OCI-LY7 (cell line): Measurements from ENCODE around the gene TAF4. TPM values are rescaled to one million over a fixed set of nuclear protein-coding genes. Genes with fewer than 3 reads are reported as not detected.

Experiments
- BruUV-seq: library from RNA; stranded (reverse); fragments of 400-500 nt; replicated peaks from 2 replicates; lab custom pipeline; 2021; lab: Mats Ljungman, UMichigan
- CTCF ChIA-PET: fragments of 300-600 bp; sonication (Branson Sonifier 250); formaldehyde crosslinking; loops from one replicate; lab custom pipeline; 2022; ENCODE audit warnings: antibody characterized with exemption; ENCODE audit not compliant: unreplicated experiment; lab: Charles Lee
- POLR2A ChIA-PET: fragments of 300-600 bp; sonication (Branson Sonifier 250); formaldehyde crosslinking; loops from one replicate; lab custom pipeline; 2022; ENCODE audit warnings: antibody characterized with exemption; lab: Charles Lee
- DNase-seq: peaks from one replicate; pipeline ENCODE4 v3.0.0-alpha.2; 2015; ENCODE audit warnings: low spot score
- H2AFZ ChIP-seq: fragments of 200-600 bp; sonication (generic), shearing (Covaris generic); 2 replicates; pipeline ENCODE4 v1.6.1; 2014; ENCODE audit warnings: mild to moderate bottlenecking, antibody characterized with exemption, low read length, moderate library complexity
- H3K27ac ChIP-seq: fragments of 200-600 bp; sonication (generic); 2 replicates; pipeline ENCODE4 v1.5.1; 2014; ENCODE audit warnings: mixed run types, low read depth, mild to moderate bottlenecking, moderate library complexity, low read length, inconsistent platforms; ENCODE audit not compliant: poor library complexity, severe bottlenecking
- H3K36me3 ChIP-seq: fragments of 200-600 bp; sonication (generic); 2 replicates; pipeline ENCODE4 v1.6.1; 2014; ENCODE audit warnings: mild to moderate bottlenecking, antibody characterized with exemption, low read length, moderate library complexity, mixed read lengths; ENCODE audit not compliant: insufficient read depth
- H3K4me1 ChIP-seq: fragments of 200-600 bp; sonication (generic); 2 replicates; pipeline ENCODE4 v1.5.1; 2014; ENCODE audit warnings: mild to moderate bottlenecking, low read length; ENCODE audit not compliant: insufficient read depth, poor library complexity, severe bottlenecking
- H3K4me2 ChIP-seq: fragments of 200-600 bp; sonication (generic); 2 replicates; pipeline ENCODE4 v1.6.1; 2014; ENCODE audit warnings: mild to moderate bottlenecking, low read length
- H3K4me3 ChIP-seq: fragments of 200-600 bp; sonication (generic); 2 replicates; pipeline ENCODE4 v1.5.1; 2014; ENCODE audit warnings: mild to moderate bottlenecking, low read depth, low read length; ENCODE audit not compliant: poor library complexity, severe bottlenecking
- H3K79me2 ChIP-seq: fragments of 200-600 bp; sonication (generic); 2 replicates; pipeline ENCODE4 v1.6.1; 2016; ENCODE audit warnings: low read depth, mild to moderate bottlenecking, low read length, moderate library complexity, mixed read lengths; ENCODE audit not compliant: insufficient read depth
- H3K9me2 ChIP-seq: fragments of 200-600 bp; sonication (generic); 2 replicates; pipeline ENCODE4 v1.6.1; 2016; ENCODE audit warnings: mild to moderate bottlenecking, low read length, mixed read lengths; ENCODE audit not compliant: insufficient read depth
- H3K9me3 ChIP-seq: fragments of 200-600 bp; sonication (generic); 2 replicates; pipeline ENCODE4 v1.6.1; 2014; ENCODE audit warnings: mild to moderate bottlenecking, mixed run types, low read length, mixed read lengths
- H4K20me1 ChIP-seq: fragments of 200-600 bp; sonication (generic); 2 replicates; pipeline ENCODE4 v1.6.1; 2014; ENCODE audit warnings: mild to moderate bottlenecking, antibody characterized with exemption, low read length, moderate library complexity, mixed read lengths; ENCODE audit not compliant: insufficient read depth
- EZH2phosphoT487 ChIP-seq: fragments of 200-600 bp; sonication (generic); IDR thresholded peaks from 2 replicates; pipeline ENCODE4 v1.6.1; 2018; ENCODE audit warnings: low read depth, borderline replicate concordance, mild to moderate bottlenecking, mixed run types, antibody characterized with exemption, low read length, moderate library complexity, mixed read lengths
- intact Hi-C: fragments of 100-400 bp; cut with micrococcal nuclease; formaldehyde crosslinking; loops from one replicate; pipeline ENCODE4 v1.10.0; 2022; ENCODE audit not compliant: unreplicated experiment
- total RNA-seq, 2 experiments: library from RNA; depleted of rRNA in 1 of 2; stranded (reverse); fragments of >200 nt in 1 of 2; shearing (Covaris generic) in 1 of 2; gene quantifications; 2 replicates each; pipeline ENCODE4 v1.2.3, GENCODE V29; 2014 to 2022
- TF ChIP-seq, protein P1 (sequence below): fragments of 200-600 bp; sonication (generic); conservative IDR thresholded peaks from 2 replicates; pipeline ENCODE4 v1.5.1; 2014; ENCODE audit warnings: mild to moderate bottlenecking, antibody characterized with exemption, low read length, moderate library complexity, mixed read lengths

TAF4 gene
- total RNA-seq, 2 experiments from 2014 or later: 11.2 to 38.9 TPM

DNA sequence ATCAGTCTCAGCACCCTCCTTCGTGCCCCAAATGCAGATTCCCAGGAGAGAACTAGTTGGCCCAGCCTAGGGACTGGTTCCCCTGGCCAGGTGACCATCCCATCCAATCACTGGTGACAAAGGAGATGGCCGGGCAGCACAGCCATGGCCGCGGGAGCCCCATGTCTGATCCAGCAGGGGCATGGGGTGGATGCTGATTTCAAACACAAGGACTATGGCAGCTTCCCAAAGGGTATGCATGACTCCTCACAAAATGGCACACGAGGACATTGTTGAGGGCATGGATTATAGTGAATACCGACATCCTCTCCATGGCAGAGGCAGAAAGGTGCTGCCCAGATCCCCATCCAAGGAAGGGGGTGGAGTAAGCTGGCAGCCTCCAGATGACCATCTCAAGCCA is 46.7 kb upstream of the TAF4 start:
- Histone ChIP-seq H3K27ac (no peak overlapping the region), H3K9me3 (peaks cover 16% of the 10 kb centered on the region), H3K36me3 (no peaks in the 10 kb centered on the region), H3K4me2 (no peak overlapping the region), H3K79me2 (no peaks in the 10 kb centered on the region), H3K4me3 (no peak overlapping the region), H4K20me1 (no peaks in the 10 kb centered on the region), H3K4me1 (peaks cover 1% of the 10 kb centered on the region), H3K9me2 (no peaks in the 10 kb centered on the region), H2AFZ (no peak overlapping the region)
- ChIA-PET CTCF (no interaction called here), POLR2A (no interaction called here)
- intact Hi-C loops: no loop called here
- DNase-seq: no peak
- TF ChIP-seq, protein P1, sequence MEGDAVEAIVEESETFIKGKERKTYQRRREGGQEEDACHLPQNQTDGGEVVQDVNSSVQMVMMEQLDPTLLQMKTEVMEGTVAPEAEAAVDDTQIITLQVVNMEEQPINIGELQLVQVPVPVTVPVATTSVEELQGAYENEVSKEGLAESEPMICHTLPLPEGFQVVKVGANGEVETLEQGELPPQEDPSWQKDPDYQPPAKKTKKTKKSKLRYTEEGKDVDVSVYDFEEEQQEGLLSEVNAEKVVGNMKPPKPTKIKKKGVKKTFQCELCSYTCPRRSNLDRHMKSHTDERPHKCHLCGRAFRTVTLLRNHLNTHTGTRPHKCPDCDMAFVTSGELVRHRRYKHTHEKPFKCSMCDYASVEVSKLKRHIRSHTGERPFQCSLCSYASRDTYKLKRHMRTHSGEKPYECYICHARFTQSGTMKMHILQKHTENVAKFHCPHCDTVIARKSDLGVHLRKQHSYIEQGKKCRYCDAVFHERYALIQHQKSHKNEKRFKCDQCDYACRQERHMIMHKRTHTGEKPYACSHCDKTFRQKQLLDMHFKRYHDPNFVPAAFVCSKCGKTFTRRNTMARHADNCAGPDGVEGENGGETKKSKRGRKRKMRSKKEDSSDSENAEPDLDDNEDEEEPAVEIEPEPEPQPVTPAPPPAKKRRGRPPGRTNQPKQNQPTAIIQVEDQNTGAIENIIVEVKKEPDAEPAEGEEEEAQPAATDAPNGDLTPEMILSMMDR: no peak
- TF ChIP-seq EZH2phosphoT487: no peak
- no TSS peak for BruUV-seq

DNA sequence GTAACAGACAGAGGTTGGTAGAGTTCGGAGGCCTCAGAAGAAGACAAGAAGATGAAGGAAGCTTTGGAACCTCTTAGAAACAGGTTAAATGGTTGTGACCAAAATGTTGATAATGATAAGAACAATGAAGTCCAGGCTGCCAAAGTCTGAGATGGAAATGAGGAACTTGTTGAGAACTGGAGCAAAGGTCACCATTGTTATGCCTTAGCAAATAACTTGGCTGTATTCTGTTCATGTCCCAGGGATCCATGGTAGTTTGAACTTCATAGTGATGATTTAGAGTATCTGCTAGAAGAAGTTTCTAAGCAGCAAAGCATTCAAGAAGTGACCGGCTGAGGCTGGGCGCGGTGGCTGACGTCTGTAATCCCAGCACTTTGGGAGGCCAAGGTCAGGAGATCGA is 45.5 kb upstream of the TAF4 start:
- H2AFZ ChIP-seq: no peak overlapping the region
- BruUV-seq: no TSS peak
- intact Hi-C loops: no loop called here
- H3K27ac ChIP-seq: no peak overlapping the region
- H3K4me3 ChIP-seq: no peak overlapping the region
- POLR2A ChIA-PET: no interaction called here
- H3K4me2 ChIP-seq: no peak overlapping the region
- no peak for DNase-seq
- H3K4me1 ChIP-seq: no peaks in the 10 kb centered on the region
- peaks cover 16% of the 10 kb centered on the region for H3K9me3 ChIP-seq
- no peaks in the 10 kb centered on the region for H4K20me1 ChIP-seq
- no peaks in the 10 kb centered on the region for H3K9me2 ChIP-seq
- TF ChIP-seq, protein P1: no peak
- no peak for TF ChIP-seq EZH2phosphoT487
- H3K36me3 ChIP-seq: no peaks in the 10 kb centered on the region
- CTCF ChIA-PET: no interaction called here
- no peaks in the 10 kb centered on the region for H3K79me2 ChIP-seq

DNA sequence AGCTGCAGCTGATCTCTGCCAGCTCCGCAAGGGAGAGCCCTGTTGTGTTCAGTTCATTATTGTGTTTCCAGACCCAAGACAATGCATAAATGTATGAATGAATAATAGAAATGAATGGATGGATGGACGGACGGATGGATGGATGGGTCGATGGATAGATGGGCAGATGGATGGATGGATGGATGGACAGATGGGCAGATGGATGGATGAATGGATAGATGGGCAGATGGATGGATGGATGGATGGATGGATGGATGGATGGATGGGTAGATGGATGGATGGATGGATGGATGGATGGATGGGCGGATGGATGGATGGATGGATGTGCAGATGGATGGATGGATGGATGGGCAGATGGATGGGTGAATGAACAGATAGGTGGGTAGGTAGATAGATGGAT is 39.9 kb upstream of the TAF4 start:
- H3K4me2 ChIP-seq: no peak overlapping the region
- no peak for TF ChIP-seq EZH2phosphoT487
- TF ChIP-seq, protein P1: no peak
- no peaks in the 10 kb centered on the region for H3K4me1 ChIP-seq
- H4K20me1 ChIP-seq: no peaks in the 10 kb centered on the region
- no TSS peak for BruUV-seq
- ChIA-PET CTCF (no interaction called here), POLR2A (interaction anchor here (0.5 kb wide), 1 partner anchor 69 kb away, joined by 3 read pairs; no protein-coding TSS in a partner anchor)
- intact Hi-C loops: no loop called here
- H3K9me3 ChIP-seq: peaks cover 16% of the 10 kb centered on the region
- no peak overlapping the region for H2AFZ ChIP-seq
- H3K36me3 ChIP-seq: no peaks in the 10 kb centered on the region
- no peak overlapping the region for H3K27ac ChIP-seq
- no peaks in the 10 kb centered on the region for H3K9me2 ChIP-seq
- no peak for DNase-seq
- H3K79me2 ChIP-seq: no peaks in the 10 kb centered on the region
- H3K4me3 ChIP-seq: no peak overlapping the region
